Adipose tissue (tissue), 3 donors: ENCODE data around the gene ADCY9. TPM values are rescaled to one million over a fixed set of nuclear protein-coding genes. Genes with fewer than 3 reads are reported as not detected.

ENCODE experiments used
- H3K27ac ChIP-seq: one replicate; pipeline ENCODE4 v1.5.1; 2013; ENCODE audit warnings: low read depth, low read length
- WGBS, 3 donors: extraction: QIAGEN DNeasy Blood & Tissue Kit; methylation state at CpG; one replicate each; pipeline ENCODE4 v1.1.7; 2013; 5-methylcytosine and 5-hydroxymethylcytosine counted together
- polyA plus RNA-seq, 3 donors: library from polyadenylated mRNA; stranded (reverse); fragments of 200-250 nt; gene quantifications; one replicate each; pipeline ENCODE4 v1.2.3, GENCODE V29; 2013
- donor health status: healthy with polysubstance abuse.
- donor health status: Bipolar disorder and iron deficiency.
- donor health status: healthy.

The ADCY9 gene
- polyA plus RNA-seq, 3 donors: 5.3 to 8.6 (median 6.9) TPM

GRCh38 chr16:4018391-4018790 lies 97.9 kb downstream of the ADCY9 start:
- H3K27ac ChIP-seq: no peak overlapping the region
- 47 to 90% (median 89%) methylated on average over 12 of the region's 12 CpGs for WGBS, 3 donors

DNA sequence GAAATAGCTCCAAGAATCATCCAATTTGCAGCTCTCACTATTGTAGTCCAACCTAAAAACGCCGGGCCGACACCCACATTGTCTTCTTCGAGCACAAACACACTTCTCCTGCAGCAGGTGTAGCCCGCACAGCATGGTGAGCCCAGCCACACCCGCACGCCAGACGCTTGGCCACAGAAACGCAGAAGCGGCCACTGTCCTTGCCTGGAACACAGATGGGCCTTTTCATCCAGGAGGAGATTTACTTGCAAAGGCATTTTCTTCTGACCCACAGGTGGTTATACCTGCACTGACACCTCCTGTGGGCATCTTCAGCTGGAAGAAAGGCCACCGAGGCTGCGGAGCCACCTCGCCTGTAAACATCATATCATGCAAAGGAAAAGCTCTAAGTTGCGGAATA lies 98.4 kb downstream of the ADCY9 start:
- H3K27ac ChIP-seq: no peak overlapping the region
- 61 to 96% (median 93%) methylated on average over 14 of the region's 14 CpGs for WGBS, 3 donors

GRCh38 chr16:4016658-4017057 lies 99.6 kb downstream of the ADCY9 start:
- WGBS, 3 donors: 39 to 71% (median 55%) methylated on average over 4 of the region's 4 CpGs
- H3K27ac ChIP-seq: no peak overlapping the region

DNA sequence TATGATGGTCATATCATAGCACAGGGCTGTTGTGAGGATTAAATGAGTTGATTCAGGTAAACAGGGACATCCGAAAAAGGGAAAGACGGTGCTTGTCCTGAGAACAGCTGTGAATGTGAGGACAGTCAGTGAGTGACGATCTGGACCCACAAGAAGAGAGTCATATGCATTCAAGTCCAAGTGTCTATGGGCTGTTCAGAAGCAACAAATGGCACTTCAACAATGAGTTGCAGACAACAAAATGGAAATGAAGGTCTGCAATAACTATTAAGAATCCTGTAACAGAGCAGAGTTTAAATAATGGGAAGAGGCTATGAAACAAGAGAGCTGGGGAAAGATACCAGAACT lies 100.3 kb downstream of the ADCY9 start:
- H3K27ac ChIP-seq: no peak overlapping the region
- 68 to 75% (median 73%) methylated on average over 3 of the region's 3 CpGs for WGBS, 3 donors

GRCh38 chr16:4015275-4016004 lies 100.8 kb downstream of the ADCY9 start:
- WGBS, 3 donors: 40 to 88% (median 85%) methylated on average over 19 to 20 of the region's 20 CpGs
- H3K27ac ChIP-seq: no peak overlapping the region

DNA sequence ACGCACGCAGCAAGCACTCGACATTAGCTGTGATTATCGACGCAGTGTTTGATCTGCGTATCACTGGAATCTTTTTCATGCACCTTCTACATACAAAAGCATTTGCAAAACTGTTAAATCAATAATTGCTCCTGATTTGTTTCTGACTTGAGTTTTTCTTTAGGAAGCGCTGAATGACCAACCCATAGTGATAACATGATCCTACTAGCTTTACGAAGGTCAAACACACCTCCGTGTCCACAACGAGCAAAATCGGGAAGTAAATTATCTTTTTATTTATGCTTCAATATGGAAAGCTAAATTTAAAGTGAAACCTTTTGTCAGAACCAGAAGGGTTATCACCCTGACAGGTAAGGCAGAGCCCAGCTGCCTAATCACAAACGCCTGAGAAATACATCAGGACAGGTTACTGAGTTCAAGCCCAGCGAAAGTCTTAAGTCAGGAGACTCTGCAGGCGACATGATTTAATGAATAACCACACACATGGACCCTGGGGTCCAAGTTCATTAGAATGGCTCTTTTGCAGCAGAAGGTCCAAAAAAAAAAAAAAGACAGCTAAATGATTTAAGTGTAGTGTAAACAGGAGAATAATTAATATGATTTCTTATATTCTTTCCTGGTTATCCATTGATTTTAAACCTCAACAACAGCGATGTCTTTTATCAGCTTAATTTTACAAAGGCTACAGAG lies 104.2 kb downstream of the ADCY9 start:
- H3K27ac ChIP-seq: no peak overlapping the region
- WGBS, 3 donors: 40 to 91% (median 89%) methylated on average over 15 of the region's 15 CpGs

DNA sequence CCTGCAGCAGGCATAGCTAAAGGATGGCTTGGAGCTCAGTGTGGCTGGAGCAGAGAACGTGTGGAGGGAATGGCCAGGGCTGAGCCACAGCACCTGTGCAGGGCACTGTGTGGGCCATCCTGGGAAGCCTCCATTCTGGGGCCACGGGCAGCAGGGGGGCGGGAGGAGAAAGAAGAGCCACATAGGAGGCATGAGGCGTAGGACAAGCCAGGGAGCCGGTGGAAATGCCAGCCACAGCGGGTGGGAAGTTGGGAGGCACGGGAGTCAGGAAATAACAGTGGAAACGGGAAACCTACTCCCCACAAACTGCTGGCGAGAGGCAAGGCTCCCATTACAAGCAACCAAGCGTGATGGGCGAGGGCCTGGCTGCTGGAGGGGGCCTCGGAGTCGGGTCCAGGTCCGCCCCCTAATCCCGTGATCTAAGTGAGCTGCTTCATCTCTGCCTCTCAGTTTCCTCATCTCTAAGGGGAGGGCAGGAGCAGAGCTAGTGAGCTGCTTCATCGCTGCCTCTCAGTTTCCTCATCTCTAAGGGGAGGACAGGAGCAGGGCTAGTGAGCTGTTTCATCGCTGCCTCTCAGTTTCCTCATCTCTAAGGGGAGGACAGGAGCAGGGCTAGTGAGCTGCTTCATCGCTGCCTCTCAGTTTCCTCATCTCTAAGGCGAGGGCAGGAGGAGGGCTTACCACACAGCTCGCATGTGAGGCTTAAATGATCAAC lies 104.9 kb downstream of the ADCY9 start:
- 59 to 76% (median 65%) methylated on average over 20 of the region's 20 CpGs for WGBS, 3 donors
- no peak overlapping the region for H3K27ac ChIP-seq

DNA sequence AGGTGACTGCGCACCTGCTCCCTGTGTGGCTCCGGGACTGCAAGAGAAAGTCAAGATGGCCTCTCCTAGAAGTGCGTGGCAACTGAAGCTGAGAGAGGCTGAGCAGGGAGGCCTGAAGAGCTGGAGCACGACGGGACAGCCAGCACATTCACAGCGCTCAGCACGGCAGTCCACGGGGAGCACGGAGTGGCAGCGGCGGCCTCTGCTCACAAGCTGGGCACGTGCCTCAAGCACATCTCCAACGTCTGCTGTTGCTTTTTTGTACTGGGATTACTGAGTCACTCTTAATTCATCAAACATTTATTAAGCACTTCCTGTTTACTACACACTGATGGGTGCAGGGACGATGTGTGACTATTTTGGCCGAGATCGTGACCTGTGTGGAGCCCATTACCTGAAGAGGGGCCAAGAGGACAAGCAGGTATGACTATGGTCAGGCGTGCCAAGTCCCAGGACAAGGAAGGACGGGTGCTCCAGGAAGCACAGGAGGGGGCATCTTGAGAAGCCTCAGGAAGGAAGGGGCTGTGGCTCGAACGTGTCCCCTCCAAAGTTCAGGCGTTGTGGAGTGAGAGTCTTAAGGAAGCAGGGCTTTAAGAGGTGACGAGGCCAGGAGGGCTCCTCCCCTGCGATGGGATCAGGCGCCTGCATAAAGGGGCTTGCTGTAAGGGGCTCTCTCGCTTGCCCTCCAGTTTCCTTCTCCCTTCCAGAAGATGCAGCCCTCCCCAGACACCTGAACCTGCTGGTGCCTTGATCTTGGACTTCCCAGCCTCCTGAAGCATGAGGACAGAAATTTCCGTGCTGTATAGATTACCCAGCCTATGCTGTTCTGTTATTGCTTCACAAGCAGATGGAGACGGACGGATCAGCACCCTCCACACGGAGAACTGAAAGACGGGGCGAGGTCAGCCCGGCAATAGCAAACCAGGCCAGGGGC lies 105.8 kb downstream of the ADCY9 start:
- 70 to 83% (median 78%) methylated on average over 32 of the region's 32 CpGs for WGBS, 3 donors
- H3K27ac ChIP-seq: no peak overlapping the region

GRCh38 chr16:4009177-4009576 lies 107.1 kb downstream of the ADCY9 start:
- no peak overlapping the region for H3K27ac ChIP-seq
- 94 to 99% (median 96%) methylated on average over 6 of the region's 6 CpGs for WGBS, 3 donors

DNA sequence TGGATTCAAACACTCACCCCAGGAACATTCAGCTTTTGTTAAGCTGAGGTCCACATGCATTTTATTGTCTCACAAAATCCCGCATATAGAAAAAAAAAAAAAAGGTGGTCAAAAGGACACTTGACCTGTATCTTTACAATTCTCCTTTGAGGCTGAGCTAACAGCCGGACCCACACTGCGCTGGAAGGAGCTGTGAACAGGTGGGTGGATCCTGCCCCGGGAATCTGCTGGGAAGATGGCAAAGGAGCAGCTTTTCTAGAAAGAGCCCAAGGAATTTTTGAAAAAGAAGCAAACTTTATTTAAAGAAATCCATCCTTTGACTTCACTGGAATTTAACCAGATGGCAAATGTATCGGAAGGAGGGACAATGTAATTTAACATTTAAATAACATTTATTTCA lies 108.1 kb downstream of the ADCY9 start:
- H3K27ac ChIP-seq: no peak overlapping the region
- 87 to 96% (median 92%) methylated on average over 5 of the region's 5 CpGs for WGBS, 3 donors

DNA sequence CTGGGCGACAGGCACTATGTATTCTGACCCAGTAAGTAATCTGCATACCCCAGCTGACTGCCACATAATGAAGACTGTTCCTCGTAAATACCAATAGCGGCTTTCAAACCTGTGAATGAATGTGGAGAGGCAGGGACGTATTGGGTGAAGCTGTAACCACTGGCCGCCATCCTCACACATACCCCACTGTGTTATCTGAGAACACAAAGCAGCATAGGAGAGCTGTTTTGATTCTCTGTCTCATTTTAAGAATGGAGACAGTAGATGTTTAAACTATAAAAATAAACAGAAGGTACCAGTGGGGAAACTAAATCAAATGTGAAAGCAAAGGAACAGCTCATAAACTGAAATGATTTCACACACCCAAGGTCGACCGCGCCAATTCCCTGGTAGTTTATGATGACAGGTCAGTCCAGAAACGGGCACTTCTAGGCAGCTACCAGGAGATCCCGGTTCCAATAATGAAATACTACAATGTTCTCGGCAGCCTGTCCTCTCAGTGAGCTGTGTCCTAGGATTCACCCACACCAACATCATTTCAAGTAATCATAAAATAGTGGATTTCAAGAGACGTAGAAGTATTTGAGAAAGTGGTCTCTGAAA lies 109.7 kb downstream of the ADCY9 start:
- H3K27ac ChIP-seq: no peak overlapping the region
- 89 to 92% (median 92%) methylated on average over 12 of the region's 12 CpGs for WGBS, 3 donors

- WGBS, 3 donors: 81 to 92% (median 85%) methylated on average over 13 of the region's 13 CpGs
- no peak overlapping the region for H3K27ac ChIP-seq
Measured at GRCh38 chr16:4005731-4006130, 110.5 kb downstream of the ADCY9 start.

DNA sequence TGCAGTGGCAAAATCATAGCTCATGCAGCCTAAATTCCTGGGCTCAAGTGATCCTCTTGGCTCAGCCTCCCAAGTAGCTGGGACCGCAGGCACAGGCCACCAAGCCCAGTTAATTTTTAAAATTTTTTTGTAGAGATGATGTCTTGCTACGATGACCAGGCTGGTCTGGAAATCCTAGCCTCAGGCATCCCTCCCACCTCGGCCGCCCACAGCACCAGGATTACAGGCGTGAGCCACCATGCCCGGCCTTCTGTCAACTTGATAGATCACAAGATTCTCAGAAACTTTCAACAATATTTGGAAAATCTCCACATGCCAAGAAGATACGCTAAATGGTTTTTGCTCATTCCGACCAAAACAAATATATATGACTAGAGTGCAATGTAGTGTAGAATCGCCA lies 111.0 kb downstream of the ADCY9 start:
- WGBS, 3 donors: 89 to 95% (median 90%) methylated on average over 9 of the region's 9 CpGs

DNA sequence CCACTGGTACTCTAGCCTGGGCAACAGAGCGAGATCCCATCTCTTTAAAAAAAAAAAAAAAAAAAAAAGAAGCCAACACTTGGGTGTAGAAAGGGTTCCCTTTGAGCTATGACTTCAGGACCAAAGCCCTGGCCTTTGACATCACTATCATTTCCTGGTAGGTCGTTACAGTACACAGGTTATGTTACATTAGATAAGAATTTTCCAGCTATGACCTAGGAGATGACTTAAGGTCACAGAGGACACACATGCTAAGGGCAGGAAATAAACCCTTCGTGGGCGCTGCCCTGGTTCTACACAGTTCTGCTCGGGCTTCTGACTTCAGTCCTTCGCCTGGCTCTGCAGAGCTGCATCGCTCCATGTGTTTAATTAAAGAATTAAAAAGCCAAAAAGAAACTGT lies 112.0 kb downstream of the ADCY9 start:
- 86 to 92% (median 89%) methylated on average over 7 of the region's 7 CpGs for WGBS, 3 donors
- H3K27ac ChIP-seq: no peak overlapping the region

More for the DNA sequence above, 111.0 kb downstream of the ADCY9 start:
- no peak overlapping the region for H3K27ac ChIP-seq

GRCh38 chr16:4003576-4003975 lies 112.7 kb downstream of the ADCY9 start:
- no peak overlapping the region for H3K27ac ChIP-seq
- WGBS, 3 donors: 94 to 97% (median 96%) methylated on average over 11 of the region's 11 CpGs

DNA sequence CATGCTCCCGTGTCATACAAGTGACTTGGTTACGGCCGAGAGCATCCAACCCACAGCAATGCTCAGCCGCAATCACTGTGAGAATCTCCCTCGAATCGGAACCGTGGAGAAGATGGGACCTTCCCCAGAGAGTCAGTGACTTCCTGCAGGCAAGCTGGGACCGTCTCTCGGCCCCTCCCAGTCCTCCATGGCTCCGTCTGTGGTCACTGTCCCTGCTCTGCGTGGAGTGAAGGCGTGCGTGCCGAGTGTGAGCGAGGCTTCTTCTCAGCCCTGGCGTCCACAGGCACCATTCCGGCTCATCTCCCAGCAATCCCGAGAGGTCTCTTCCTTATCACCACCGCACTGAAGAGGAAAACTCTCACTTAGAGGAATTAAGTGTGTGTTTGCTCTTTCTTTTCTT lies 113.1 kb downstream of the ADCY9 start:
- 83 to 96% (median 90%) methylated on average over 19 of the region's 19 CpGs for WGBS, 3 donors
- H3K27ac ChIP-seq: no peak overlapping the region

DNA sequence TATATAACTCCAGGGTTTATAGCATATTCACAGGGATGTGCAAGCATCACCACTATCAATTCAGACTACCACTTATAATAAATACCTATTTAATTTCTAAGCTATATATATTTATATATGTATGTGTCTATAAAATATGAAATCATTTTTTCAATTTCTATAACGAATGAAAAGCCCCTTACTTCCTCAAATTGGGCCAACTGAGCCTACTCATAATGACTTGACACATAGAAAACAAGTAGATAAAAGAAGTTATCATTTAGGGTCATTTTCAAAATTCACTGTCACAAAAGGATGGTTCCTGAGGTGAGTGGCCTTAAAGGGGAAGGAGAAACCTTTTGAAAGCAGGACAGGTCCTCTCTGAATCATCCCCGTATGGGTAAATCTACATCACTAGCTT lies 114.1 kb downstream of the ADCY9 start:
- 74 to 90% (median 74%) methylated on average over 2 of the region's 2 CpGs for WGBS, 3 donors

More for the DNA sequence above, 114.1 kb downstream of the ADCY9 start:
- no peak overlapping the region for H3K27ac ChIP-seq
